Stomach (tissue), 4 donors: ENCODE results near the gene ATP9B.

Experiments
- POLR2A ChIP-seq, 4 donors: fragments of 450-650 bp; IDR thresholded peaks; one replicate each; pipeline ENCODE4 v1.6.1; 2016; ENCODE audit warnings: antibody characterized with exemption in 4 of 4, control low read depth in 2 of 4, mild to moderate bottlenecking in 1 of 4, moderate library complexity in 1 of 4
- POLR2AphosphoS5 ChIP-seq, 3 donors: sonication (generic); formaldehyde crosslinking; IDR thresholded peaks; one replicate each; pipeline ENCODE4 v1.6.1; 2016; ENCODE audit warnings: antibody characterized with exemption in 3 of 3

GRCh38 chr18:79418236-79418635, 349.0 kb downstream of the ATP9B start:
- TF ChIP-seq POLR2AphosphoS5 (IDR thresholded peaks at IDR 0.05) (no peak), POLR2A (IDR thresholded peaks at IDR 0.05) (no peak)
